SK-N-SH (cell line): ENCODE data around the gene XIST. TPM values are rescaled to one million over a fixed set of nuclear protein-coding genes. Genes with fewer than 3 reads are reported as not detected.

ENCODE experiments used
- CTCF ChIA-PET: fragments of 300-600, 350-600 bp; formaldehyde crosslinking; extraction: SDS; loops from one replicate; lab custom pipeline; 2021; lab: Yijun Ruan, JAX
- POLR2A ChIA-PET: fragments of 350-600 bp; sonication (Branson Sonifier 250); formaldehyde crosslinking; extraction: SDS; loops from one replicate; lab custom pipeline; 2020; ENCODE audit warnings: antibody characterized with exemption, inconsistent platforms; lab: Yijun Ruan, JAX
- DNase-seq: peaks from one replicate; pipeline ENCODE4 v3.0.0; 2012
- H2AFZ ChIP-seq: fragments of 200-600 bp; sonication (generic); 2 replicates; pipeline ENCODE4 v1.8.1; 2016; ENCODE audit warnings: antibody characterized with exemption, mild to moderate bottlenecking, low read depth
- H3F3A ChIP-seq: fragments of 200-600 bp; sonication (generic); replicated peaks from 2 replicates; pipeline ENCODE3; 2016; ENCODE audit warnings: antibody characterized with exemption, mild to moderate bottlenecking; ENCODE audit not compliant: insufficient read depth
- H3K27ac ChIP-seq, 2 experiments: fragments of 200-500 bp in 1 of 2; fragments of 200-600 bp in 1 of 2; sonication (Bioruptor generic) in 1 of 2; sonication (generic), shearing (Covaris generic) in 1 of 2; 2 replicates each; pipeline versions ENCODE4 v1.5.1 to v1.6.1; 2014 to 2016; ENCODE audit warnings: low read depth in 2 of 2, inconsistent platforms in 1 of 2, low read length in 1 of 2, mild to moderate bottlenecking in 1 of 2, mixed read lengths in 1 of 2
- H3K27me3 ChIP-seq: fragments of 200-600 bp; sonication (generic), shearing (Covaris generic); 2 replicates; pipeline ENCODE4 v1.6.1; 2016; ENCODE audit warnings: mixed run types; ENCODE audit not compliant: insufficient read depth
- H3K36me3 ChIP-seq, 2 experiments: fragments of 200-500 bp in 1 of 2; fragments of 200-600 bp in 1 of 2; sonication (Bioruptor generic) in 1 of 2; sonication (generic) in 1 of 2; replicated peaks in 1 of 2; 2 replicates each; pipeline versions ENCODE3 to v1.5.1; 2014 to 2016; ENCODE audit warnings: low read length in 1 of 2, mild to moderate bottlenecking in 1 of 2; ENCODE audit not compliant: insufficient read depth in 2 of 2, control insufficient read depth in 1 of 2
- H3K4me1 ChIP-seq, 2 experiments: fragments of 200-500 bp in 1 of 2; fragments of 200-600 bp in 1 of 2; sonication (Bioruptor generic) in 1 of 2; sonication (generic), shearing (Covaris generic) in 1 of 2; 2 replicates each; pipeline versions ENCODE4 v1.5.1 to v1.6.1; 2014 to 2016; ENCODE audit warnings: low read depth in 1 of 2, low read length in 1 of 2, mixed run types in 1 of 2; ENCODE audit not compliant: insufficient read depth in 2 of 2, control insufficient read depth in 1 of 2
- H3K4me2 ChIP-seq: fragments of 200-600 bp; sonication (generic), shearing (Covaris generic); 2 replicates; pipeline ENCODE4 v1.6.1; 2017; ENCODE audit warnings: mixed run types
- H3K4me3 ChIP-seq, 2 experiments: fragments of 200-500 bp in 1 of 2; fragments of 200-600 bp in 1 of 2; sonication (Bioruptor generic) in 1 of 2; sonication (generic), shearing (Covaris generic) in 1 of 2; 2 replicates each; pipeline versions ENCODE4 v1.5.1 to v1.8.1; 2014 to 2016; ENCODE audit warnings: low read depth in 2 of 2, inconsistent platforms in 1 of 2, low read length in 1 of 2, mild to moderate bottlenecking in 1 of 2, mixed read lengths in 1 of 2, moderate library complexity in 1 of 2
- H3K79me2 ChIP-seq: fragments of 200-600 bp; sonication (generic); 2 replicates; pipeline ENCODE4 v1.8.1; 2017; ENCODE audit warnings: mild to moderate bottlenecking; ENCODE audit not compliant: insufficient read depth
- H3K9ac ChIP-seq: fragments of 200-600 bp; sonication (generic); 2 replicates; pipeline ENCODE4 v1.6.1; 2017; ENCODE audit warnings: mixed run types
- H3K9me2 ChIP-seq: fragments of 200-600 bp; sonication (generic); 2 replicates; pipeline ENCODE4 v1.6.1; 2017; ENCODE audit warnings: mixed run types
- H3K9me3 ChIP-seq: fragments of 200-600 bp; sonication (generic); 2 replicates; pipeline ENCODE4 v1.6.1; 2017; ENCODE audit warnings: mixed run types, mild to moderate bottlenecking, moderate library complexity
- H4K20me1 ChIP-seq: fragments of 200-600 bp; sonication (generic); 2 replicates; pipeline ENCODE4 v1.6.1; 2017; ENCODE audit warnings: mild to moderate bottlenecking, mixed run types; ENCODE audit not compliant: insufficient read depth
- ELF1 ChIP-seq: IDR thresholded peaks from 2 replicates; pipeline ENCODE4 v1.4.0; 2012
- FOSL2 ChIP-seq: IDR thresholded peaks from 2 replicates; pipeline ENCODE4 v1.4.0; 2012; ENCODE audit warnings: low read depth, mild to moderate bottlenecking, moderate library complexity, borderline replicate concordance
- FOXJ3 ChIP-seq: sonication (generic); formaldehyde crosslinking; IDR thresholded peaks from 2 replicates; pipeline ENCODE4 v1.5.1; 2020; ENCODE audit warnings: mild to moderate bottlenecking, missing genetic modification reagents
- FOXM1 ChIP-seq: IDR thresholded peaks from 2 replicates; pipeline ENCODE4 v1.4.0; 2012; ENCODE audit warnings: low read depth, mild to moderate bottlenecking
- GATA2 ChIP-seq: sonication (generic); formaldehyde crosslinking; IDR thresholded peaks from 2 replicates; pipeline ENCODE4 v1.5.0; 2020; ENCODE audit warnings: mild to moderate bottlenecking, missing genetic modification reagents
- JUND ChIP-seq: IDR thresholded peaks from 2 replicates; pipeline ENCODE4 v1.4.0; 2012
- MEF2A ChIP-seq: IDR thresholded peaks from 2 replicates; pipeline ENCODE4 v1.4.0; 2012; ENCODE audit warnings: low read depth, borderline replicate concordance
- NRF1 ChIP-seq: IDR thresholded peaks from 2 replicates; pipeline ENCODE4 v1.6.1; 2012; ENCODE audit warnings: low read depth, mild to moderate bottlenecking, low read length
- POLR2AphosphoS5 ChIP-seq: IDR thresholded peaks from 2 replicates; pipeline ENCODE4 v1.6.1; 2012; ENCODE audit warnings: low read depth, low read length
- RCOR1 ChIP-seq: fragments of 150-350 bp; IDR thresholded peaks from 2 replicates; pipeline ENCODE4 v1.6.1; 2017; ENCODE audit warnings: antibody characterized with exemption, low read length
- RFX5 ChIP-seq: IDR thresholded peaks from 2 replicates; pipeline ENCODE4 v1.6.1; 2012; ENCODE audit warnings: mild to moderate bottlenecking, improper control_type of control experiment, low read length
- RXRA ChIP-seq: IDR thresholded peaks from 2 replicates; pipeline ENCODE4 v1.4.0; 2012; ENCODE audit warnings: low read depth, mild to moderate bottlenecking, borderline replicate concordance
- TCF12 ChIP-seq: IDR thresholded peaks from 2 replicates; pipeline ENCODE4 v1.4.0; 2012
- YY1 ChIP-seq: IDR thresholded peaks from 2 replicates; pipeline ENCODE4 v1.4.0; 2012; ENCODE audit warnings: low read depth, mild to moderate bottlenecking
- WGBS: methylation state at CpG from one replicate; pipeline ENCODE4 v1.1.6; 2017; ENCODE audit warnings: low lambda C conversion rate; 5-methylcytosine and 5-hydroxymethylcytosine counted together
- polyA plus RNA-seq, 3 experiments: library from polyadenylated mRNA; depleted of rRNA; stranded (reverse); fragments of >200 nt; gene quantifications; 2 replicates each; pipeline ENCODE4 v1.2.3, GENCODE V29; 2012
- TF ChIP-seq, protein P1 (sequence below): IDR thresholded peaks from 2 replicates; pipeline ENCODE4 v1.4.0; 2012; ENCODE audit warnings: low read depth
- TF ChIP-seq, protein P2 (sequence below): IDR thresholded peaks from 2 replicates; pipeline ENCODE4; 2012
- TF ChIP-seq, protein P3 (sequence below): fragments of 150-350 bp; IDR thresholded peaks from 2 replicates; pipeline ENCODE4 v1.6.1; 2017; ENCODE audit warnings: antibody characterized with exemption, low read length, low read depth, borderline replicate concordance
- TF ChIP-seq, protein P4 (sequence below): IDR thresholded peaks from 2 replicates; pipeline ENCODE4 v1.6.1; 2012; ENCODE audit warnings: mild to moderate bottlenecking, low read depth, low read length, moderate library complexity
- TF ChIP-seq, protein P5 (sequence below): IDR thresholded peaks from 2 replicates; pipeline ENCODE4 v1.4.0; 2012; ENCODE audit warnings: low read depth, borderline replicate concordance

Gene XIST
- polyA plus RNA-seq, 1 of the 3 experiments (the other 2 are of a cell fraction), result 135 TPM

DNA sequence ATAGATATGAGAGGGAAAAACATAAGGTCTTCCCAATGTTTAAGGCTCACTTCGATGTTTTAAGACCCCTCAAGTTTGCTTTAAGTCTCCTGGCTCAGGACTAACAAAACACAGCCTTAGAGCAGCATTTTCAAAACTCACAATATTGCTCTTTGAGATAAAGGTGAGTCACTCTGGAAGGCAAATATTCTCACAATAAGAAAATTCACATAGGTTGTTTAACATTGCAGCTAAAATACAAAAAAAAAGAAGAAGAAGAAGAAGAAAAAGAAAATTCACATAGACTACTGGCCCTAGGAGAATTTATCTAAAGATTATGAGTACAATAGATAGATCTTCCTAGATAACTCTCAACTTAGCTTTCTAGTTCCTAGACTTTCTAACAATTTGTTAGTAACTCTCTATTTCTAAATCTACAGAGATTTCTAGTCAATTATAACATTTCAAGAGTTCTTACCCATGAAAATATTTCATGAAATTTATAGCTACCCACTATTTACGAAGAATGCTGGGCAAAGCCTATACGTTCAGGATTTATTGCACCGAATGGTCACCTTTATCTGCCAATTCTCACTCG is 22.5 kb downstream of the XIST start:
- H3K79me2 ChIP-seq, result peaks cover 98% of the 10 kb centered on the region
- H3K9ac ChIP-seq, result no peak overlapping the region
- H3K27ac ChIP-seq, result no peak overlapping the region
- H3F3A ChIP-seq, result peaks cover 3% of the 10 kb centered on the region
- POLR2A ChIA-PET, result no interaction called here
- H3K4me3 ChIP-seq, result no peak overlapping the region
- H2AFZ ChIP-seq, result no peak overlapping the region
- H3K4me1 ChIP-seq, result no peaks in the 10 kb centered on the region; a peak in 1 of 4 replicates
- TF ChIP-seq ELF1, result no peak
- TF ChIP-seq, protein P1, sequence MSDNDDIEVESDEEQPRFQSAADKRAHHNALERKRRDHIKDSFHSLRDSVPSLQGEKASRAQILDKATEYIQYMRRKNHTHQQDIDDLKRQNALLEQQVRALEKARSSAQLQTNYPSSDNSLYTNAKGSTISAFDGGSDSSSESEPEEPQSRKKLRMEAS, result no peak
- TF ChIP-seq RCOR1, result no peak
- no peak for TF ChIP-seq FOXM1
- TF ChIP-seq, protein P2, sequence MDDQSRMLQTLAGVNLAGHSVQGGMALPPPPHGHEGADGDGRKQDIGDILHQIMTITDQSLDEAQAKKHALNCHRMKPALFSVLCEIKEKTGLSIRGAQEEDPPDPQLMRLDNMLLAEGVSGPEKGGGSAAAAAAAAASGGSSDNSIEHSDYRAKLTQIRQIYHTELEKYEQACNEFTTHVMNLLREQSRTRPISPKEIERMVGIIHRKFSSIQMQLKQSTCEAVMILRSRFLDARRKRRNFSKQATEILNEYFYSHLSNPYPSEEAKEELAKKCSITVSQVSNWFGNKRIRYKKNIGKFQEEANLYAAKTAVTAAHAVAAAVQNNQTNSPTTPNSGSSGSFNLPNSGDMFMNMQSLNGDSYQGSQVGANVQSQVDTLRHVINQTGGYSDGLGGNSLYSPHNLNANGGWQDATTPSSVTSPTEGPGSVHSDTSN, result no peak
- TF ChIP-seq POLR2AphosphoS5, result no peak
- no peak for TF ChIP-seq RXRA
- DNase-seq, result no peak
- no peaks in the 10 kb centered on the region for H3K9me2 ChIP-seq
- WGBS, result 71% methylated on average over 5 of the region's 5 CpGs
- peaks cover 53 to 63% of the 10 kb centered on the region in 2 experiments for H3K36me3 ChIP-seq
- H4K20me1 ChIP-seq, result peaks cover 100% of the 10 kb centered on the region
- no peak overlapping the region for H3K4me2 ChIP-seq
- CTCF ChIA-PET, result no interaction called here
- no peaks in the 10 kb centered on the region for H3K27me3 ChIP-seq
- no peaks in the 10 kb centered on the region for H3K9me3 ChIP-seq

DNA sequence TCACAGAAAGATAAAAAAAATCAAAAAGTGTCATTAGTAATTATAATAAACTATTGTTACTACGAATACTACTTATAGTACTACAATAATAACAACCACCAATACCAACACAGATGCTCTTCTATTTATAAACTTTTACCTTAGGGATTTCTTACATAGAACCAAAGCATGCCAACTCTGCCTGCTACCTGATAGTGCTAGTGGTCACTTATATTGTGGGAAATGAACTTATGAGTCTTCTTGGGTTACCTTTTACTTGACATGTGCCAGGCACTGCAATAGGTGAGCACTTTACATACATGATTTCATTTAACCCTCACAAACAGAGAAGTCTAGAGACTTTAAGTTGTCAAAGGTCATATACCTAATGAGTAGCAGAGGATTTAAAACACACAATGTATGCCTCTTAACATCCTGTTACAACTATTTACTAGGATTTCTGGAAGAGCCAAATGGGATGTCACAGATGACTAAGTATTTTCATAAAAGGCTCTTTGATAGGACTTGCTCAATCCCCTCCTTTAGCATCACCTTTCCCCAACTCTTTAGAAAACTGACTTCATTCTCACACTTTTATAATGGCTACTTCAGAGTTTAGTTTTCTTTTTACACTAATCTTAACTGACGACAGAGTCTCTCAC is 24.3 kb downstream of the XIST start:
- Histone ChIP-seq H3K4me1 (no peaks in the 10 kb centered on the region; a peak in 1 of 4 replicates), H3K36me3 (peaks cover 49 to 75% of the 10 kb centered on the region in 2 experiments), H4K20me1 (peaks cover 100% of the 10 kb centered on the region), H3F3A (peaks cover 3% of the 10 kb centered on the region), H3K9me2 (no peaks in the 10 kb centered on the region), H3K27ac (no peak overlapping the region), H3K9me3 (no peaks in the 10 kb centered on the region), H3K4me3 (no peak overlapping the region), H3K27me3 (no peaks in the 10 kb centered on the region), H3K4me2 (no peak overlapping the region), H3K79me2 (peaks cover 93% of the 10 kb centered on the region), H3K9ac (no peak overlapping the region), H2AFZ (no peak overlapping the region)
- ChIA-PET POLR2A (no interaction called here), CTCF (no interaction called here)
- WGBS, result 32% methylated on average over 2 of the region's 2 CpGs
- DNase-seq, result no peak
- TF ChIP-seq MEF2A (no peak), JUND (no peak), FOXJ3 (CRISPR knock-in tag) (no peak), RFX5 (no peak), YY1 (no peak), FOSL2 (no peak), GATA2 (CRISPR knock-in tag) (no peak), TCF12 (no peak), RXRA (no peak), NRF1 (no peak), ELF1 (no peak)
- TF ChIP-seq, protein P3, sequence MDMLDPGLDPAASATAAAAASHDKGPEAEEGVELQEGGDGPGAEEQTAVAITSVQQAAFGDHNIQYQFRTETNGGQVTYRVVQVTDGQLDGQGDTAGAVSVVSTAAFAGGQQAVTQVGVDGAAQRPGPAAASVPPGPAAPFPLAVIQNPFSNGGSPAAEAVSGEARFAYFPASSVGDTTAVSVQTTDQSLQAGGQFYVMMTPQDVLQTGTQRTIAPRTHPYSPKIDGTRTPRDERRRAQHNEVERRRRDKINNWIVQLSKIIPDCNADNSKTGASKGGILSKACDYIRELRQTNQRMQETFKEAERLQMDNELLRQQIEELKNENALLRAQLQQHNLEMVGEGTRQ, result no peak
- TF ChIP-seq, protein P4, sequence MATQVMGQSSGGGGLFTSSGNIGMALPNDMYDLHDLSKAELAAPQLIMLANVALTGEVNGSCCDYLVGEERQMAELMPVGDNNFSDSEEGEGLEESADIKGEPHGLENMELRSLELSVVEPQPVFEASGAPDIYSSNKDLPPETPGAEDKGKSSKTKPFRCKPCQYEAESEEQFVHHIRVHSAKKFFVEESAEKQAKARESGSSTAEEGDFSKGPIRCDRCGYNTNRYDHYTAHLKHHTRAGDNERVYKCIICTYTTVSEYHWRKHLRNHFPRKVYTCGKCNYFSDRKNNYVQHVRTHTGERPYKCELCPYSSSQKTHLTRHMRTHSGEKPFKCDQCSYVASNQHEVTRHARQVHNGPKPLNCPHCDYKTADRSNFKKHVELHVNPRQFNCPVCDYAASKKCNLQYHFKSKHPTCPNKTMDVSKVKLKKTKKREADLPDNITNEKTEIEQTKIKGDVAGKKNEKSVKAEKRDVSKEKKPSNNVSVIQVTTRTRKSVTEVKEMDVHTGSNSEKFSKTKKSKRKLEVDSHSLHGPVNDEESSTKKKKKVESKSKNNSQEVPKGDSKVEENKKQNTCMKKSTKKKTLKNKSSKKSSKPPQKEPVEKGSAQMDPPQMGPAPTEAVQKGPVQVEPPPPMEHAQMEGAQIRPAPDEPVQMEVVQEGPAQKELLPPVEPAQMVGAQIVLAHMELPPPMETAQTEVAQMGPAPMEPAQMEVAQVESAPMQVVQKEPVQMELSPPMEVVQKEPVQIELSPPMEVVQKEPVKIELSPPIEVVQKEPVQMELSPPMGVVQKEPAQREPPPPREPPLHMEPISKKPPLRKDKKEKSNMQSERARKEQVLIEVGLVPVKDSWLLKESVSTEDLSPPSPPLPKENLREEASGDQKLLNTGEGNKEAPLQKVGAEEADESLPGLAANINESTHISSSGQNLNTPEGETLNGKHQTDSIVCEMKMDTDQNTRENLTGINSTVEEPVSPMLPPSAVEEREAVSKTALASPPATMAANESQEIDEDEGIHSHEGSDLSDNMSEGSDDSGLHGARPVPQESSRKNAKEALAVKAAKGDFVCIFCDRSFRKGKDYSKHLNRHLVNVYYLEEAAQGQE, result no peak
- TF ChIP-seq, protein P1, result no peak
- TF ChIP-seq, protein P5, sequence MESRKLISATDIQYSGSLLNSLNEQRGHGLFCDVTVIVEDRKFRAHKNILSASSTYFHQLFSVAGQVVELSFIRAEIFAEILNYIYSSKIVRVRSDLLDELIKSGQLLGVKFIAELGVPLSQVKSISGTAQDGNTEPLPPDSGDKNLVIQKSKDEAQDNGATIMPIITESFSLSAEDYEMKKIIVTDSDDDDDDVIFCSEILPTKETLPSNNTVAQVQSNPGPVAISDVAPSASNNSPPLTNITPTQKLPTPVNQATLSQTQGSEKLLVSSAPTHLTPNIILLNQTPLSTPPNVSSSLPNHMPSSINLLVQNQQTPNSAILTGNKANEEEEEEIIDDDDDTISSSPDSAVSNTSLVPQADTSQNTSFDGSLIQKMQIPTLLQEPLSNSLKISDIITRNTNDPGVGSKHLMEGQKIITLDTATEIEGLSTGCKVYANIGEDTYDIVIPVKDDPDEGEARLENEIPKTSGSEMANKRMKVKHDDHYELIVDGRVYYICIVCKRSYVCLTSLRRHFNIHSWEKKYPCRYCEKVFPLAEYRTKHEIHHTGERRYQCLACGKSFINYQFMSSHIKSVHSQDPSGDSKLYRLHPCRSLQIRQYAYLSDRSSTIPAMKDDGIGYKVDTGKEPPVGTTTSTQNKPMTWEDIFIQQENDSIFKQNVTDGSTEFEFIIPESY, result no peak
- TF ChIP-seq, all 33 proteins: peak for 0
